Activated gamma-delta T cell treated with Interleukin-2 at 50 U/mL for 16 hours (primary cell): ENCODE results near the gene LMBR1L.
"Not testable (repeated sequence)": the region's sequence is repeated elsewhere in the genome, so short reads cannot be mapped to it uniquely, and the experiment has no call there.

Experiments
- DNase-seq: peaks from one replicate; pipeline ENCODE4 v3.0.0-alpha.2; 2020

The LMBR1L gene, protein sequence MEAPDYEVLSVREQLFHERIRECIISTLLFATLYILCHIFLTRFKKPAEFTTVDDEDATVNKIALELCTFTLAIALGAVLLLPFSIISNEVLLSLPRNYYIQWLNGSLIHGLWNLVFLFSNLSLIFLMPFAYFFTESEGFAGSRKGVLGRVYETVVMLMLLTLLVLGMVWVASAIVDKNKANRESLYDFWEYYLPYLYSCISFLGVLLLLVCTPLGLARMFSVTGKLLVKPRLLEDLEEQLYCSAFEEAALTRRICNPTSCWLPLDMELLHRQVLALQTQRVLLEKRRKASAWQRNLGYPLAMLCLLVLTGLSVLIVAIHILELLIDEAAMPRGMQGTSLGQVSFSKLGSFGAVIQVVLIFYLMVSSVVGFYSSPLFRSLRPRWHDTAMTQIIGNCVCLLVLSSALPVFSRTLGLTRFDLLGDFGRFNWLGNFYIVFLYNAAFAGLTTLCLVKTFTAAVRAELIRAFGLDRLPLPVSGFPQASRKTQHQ

DNA sequence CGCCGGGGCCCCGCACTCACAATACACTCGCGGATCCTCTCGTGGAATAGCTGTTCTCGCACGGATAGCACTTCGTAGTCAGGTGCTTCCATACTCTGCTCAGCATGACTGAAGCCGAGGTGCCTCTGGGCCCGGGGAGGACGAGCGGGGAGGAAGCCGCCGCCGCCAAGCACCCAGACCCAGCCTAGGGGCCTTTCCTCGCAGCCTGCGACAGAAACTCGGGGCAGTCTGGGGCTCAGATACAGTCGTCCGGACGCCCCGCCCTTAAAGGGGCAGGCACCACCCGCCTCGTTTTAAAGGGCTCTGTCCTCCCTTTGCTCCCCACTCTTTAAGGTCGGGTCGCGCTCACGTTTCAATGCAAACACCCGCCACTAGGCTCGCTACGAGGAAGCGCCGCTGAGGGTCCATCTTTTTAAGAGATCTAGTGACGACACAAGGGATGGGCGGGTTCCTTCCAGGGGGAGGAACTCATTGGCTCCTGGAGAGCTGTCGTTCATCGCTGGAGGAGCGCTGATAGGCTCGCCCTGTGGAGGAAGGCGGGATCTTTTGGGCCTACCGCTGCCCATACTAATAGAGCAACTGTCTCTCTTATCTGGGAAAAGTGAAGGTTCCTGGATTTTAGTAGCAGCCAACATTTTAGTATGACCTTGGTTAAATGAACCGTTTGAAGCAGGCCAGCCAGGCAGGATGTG, at the start of gene LMBR1L:
LMBR1L (minus strand) TSS at position 384 of the 692 bp plus-strand sequence; CDS start at position 92, 292 bp downstream.
- peak; percentile 96 for DNase-seq

GRCh38 chr12:49160399-49160798, 49.8 kb upstream of the LMBR1L start:
- DNase-seq: no peak

- DNase-seq: no peak
These were observed 43.6 kb upstream of the LMBR1L start for GRCh38 chr12:49154221-49154620.

- no peak for DNase-seq
These were observed 36.7 kb upstream of the LMBR1L start for GRCh38 chr12:49147384-49147783.

- no peak for DNase-seq
These were observed 35.8 kb upstream of the LMBR1L start for GRCh38 chr12:49146406-49146805.

DNA sequence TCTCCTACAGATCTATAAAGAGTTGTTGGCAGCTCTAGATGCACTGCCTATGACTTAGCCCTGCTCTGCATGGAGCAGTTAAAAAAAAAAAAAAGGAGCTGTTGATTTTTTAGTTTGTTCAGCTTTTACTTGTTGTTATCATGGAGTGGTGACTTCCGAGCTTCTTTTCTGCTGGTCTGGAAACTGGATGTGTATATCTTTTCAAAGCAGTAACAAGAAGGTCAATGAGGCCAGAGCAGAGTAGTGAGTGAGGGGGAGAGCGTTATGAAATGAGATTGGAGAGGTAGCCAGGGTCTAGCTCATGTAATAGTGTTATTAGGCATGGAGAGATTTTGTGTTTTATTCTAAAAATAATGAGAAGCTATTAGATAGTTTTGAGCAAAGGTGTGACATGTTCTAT, 33.7 kb upstream of the LMBR1L start:
- DNase-seq: no peak

GRCh38 chr12:49138999-49139398, 28.4 kb upstream of the LMBR1L start:
- DNase-seq: no peak

- no peak for DNase-seq
These were observed 27.9 kb upstream of the LMBR1L start for GRCh38 chr12:49138587-49138986.

DNA sequence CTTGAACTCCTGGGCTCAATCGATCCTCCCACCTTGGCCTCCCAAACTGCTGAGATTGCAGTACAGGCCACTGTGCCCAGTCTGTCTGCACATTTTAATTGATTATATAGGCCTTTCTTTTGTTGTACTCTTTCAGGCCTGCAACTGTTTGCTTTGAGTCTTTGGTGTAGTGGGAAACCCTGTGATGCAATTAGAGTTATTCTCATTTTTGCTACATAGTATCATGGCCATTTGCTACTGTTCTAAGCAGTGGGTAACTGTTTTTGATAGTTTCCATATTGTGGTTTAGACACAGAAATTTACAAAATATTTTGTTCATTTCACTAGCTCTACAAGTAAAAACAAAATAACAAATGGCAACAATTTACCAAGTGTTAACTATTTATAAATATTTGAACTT, 26.8 kb upstream of the LMBR1L start:
- DNase-seq: no peak

DNA sequence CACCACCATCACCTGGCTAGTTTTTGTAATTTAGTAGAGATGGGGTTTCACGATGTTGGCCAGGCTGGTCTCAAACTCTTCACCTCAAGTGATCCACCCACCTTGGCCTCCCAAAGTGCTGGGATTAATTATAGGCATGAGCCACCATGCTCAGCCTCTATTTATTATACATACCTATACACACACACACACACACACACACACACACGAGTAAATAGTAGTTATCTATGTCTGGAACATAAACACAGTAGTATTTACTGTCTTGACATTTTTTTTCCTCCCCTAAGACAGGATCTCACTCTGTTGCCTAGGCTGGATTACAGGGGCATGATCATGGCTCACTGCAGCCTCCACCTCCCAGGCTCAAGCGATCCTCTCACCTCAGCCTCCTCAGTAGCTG, 26.4 kb upstream of the LMBR1L start:
- DNase-seq: not testable (repeated sequence)

- no peak for DNase-seq
These were observed 22.9 kb upstream of the LMBR1L start for GRCh38 chr12:49133590-49133989.

DNA sequence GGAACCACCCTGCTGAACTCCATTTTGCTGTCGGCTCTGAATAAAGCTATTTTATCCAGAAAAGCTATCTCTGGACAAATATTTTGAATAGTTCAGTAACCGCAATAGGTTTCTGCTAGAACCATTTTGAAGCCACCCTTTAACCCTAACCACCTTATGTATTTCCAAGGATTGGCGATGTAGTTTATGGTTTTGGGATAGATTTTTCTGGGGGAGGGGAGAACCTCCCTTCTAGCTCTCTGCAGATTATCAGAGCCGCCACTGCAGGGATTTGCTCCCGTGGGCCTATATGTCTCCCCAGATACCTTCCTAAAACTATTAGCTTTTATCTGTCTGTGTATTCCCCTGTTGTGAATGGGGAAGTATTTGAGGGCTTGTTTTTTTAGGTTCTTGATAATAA, 22.4 kb upstream of the LMBR1L start:
- no peak for DNase-seq

DNA sequence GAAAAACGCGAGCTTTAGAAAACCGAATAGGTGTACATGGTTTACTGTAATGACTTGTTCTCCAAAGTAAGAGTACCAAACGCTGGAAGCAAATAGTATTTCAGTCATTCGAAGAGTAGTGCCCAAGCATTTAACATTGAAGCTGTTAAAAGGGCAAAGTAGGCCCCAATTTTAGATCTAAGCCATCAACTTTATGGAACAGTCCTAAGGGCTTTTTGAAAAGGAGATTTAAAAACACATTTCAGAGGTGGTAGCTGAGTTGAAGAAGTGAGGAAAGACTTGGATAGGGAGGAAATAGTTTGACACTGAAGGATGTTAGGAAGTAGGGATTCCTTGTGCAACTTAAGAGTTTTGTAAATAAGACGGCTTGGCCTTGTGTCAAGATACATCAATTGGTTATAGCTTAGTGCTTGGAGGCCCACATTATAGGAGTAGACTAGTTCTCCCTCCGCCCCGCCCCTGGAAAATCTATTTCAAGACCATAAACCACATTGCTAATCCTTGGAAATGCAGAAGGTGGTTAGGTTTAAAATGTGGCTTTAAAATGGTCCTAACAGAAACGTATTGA, 21.3 kb upstream of the LMBR1L start:
- DNase-seq: no peak

DNA sequence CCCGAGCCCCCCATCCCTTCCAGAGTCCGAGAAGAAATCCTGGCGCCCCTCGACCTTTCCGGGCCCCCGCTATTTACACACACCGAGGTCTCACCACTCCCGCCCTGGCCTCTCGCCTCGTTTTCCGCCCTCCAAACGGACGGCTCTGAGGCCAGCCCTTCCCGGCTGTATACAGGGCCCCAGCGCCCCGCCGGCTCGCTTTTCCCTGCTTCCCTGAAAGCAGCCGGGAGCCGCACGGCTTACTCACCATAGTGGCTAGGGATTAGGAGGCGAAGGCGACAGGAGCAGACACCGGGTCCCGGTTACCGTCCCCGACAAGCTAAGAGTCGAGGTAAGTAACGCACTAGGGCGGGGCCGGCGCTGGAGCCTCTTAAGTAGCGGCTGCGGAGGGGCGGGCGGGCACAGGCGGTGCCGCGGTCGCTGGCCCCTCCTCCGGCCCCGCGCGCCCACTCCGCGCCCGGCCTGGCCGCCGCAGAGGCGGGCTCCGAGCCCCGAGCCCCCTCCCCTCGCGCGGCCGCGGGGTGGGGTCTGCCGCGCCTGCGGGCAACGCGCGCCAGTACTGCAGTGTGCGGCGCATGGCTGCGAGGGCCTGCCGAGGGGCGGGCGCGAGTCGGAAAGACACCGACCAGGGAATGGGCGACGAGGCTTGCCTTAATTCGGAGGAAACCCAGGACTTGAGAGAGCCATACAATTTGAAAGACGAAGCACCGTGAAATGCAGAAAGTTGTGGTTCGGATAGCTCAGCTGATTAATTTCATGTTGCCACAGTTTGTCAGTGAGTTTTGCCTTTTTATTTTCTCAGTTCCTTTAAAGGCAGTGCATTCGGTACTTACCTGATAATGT, 20.6 kb upstream of the LMBR1L start, which contains the start of gene TUBA1B:
TUBA1B (minus strand) TSS at position 345 of the 843 bp plus-strand sequence; CDS start at position 250, 95 bp downstream.
- DNase-seq: peak; percentile 88

DNA sequence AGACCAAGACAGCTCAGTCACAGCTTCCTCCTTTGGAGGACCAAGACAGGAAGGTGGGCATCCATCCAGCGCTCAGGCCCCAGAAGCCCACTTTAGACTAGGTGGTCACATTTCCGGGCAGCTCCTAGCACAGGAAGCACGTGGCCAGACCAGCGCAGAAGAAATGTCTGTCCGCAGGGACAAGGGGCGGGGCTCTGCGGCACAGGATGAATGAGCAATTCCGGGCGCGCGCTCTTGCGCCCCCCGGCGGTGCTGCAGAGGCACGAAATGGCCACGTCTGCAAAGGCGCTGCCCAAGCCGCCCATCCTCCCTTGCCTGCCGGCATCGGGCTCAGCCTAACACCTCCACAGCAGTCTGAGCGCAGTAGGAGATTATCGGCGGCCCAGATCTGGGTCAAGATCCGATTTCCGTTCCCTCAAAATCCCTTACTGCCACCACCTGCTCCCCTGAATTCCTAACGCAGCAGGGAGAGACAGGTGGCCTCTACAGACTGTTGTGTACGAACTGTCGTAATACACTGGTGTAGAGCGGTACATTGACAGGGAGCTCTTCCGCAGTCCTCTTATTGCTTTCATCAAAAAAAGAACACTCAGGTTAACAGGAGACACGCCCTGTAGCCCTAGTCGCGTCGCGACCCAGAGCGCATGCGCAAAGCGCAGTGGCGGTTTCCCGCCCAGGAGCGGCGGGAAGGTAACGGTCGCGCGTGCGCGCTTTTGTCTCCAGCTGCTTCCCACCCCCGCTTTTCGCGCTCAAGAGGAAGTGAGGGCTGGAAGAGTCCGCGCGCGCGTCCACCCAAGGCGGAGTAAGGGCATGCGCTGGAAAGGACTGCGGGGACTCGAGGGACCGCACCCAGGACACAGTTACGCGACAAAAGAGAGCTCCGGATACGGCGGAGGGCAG, 19.8 kb upstream of the LMBR1L start:
- DNase-seq: peak; percentile 89

GRCh38 chr12:49129332-49130150, 18.9 kb upstream of the LMBR1L start:
- no peak for DNase-seq

DNA sequence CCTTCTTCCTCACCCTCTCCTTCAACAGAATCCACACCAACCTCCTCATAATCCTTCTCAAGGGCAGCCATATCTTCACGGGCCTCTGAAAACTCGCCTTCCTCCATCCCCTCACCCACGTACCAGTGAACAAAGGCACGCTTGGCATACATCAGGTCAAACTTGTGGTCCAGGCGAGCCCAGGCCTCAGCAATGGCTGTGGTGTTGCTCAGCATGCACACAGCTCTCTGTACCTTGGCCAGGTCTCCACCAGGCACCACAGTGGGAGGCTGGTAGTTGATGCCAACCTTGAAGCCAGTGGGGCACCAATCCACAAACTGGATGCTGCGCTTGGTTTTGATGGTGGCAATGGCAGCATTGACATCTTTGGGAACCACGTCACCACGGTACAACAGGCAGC, 17.3 kb upstream of the LMBR1L start:
- DNase-seq: not testable (repeated sequence)

DNA sequence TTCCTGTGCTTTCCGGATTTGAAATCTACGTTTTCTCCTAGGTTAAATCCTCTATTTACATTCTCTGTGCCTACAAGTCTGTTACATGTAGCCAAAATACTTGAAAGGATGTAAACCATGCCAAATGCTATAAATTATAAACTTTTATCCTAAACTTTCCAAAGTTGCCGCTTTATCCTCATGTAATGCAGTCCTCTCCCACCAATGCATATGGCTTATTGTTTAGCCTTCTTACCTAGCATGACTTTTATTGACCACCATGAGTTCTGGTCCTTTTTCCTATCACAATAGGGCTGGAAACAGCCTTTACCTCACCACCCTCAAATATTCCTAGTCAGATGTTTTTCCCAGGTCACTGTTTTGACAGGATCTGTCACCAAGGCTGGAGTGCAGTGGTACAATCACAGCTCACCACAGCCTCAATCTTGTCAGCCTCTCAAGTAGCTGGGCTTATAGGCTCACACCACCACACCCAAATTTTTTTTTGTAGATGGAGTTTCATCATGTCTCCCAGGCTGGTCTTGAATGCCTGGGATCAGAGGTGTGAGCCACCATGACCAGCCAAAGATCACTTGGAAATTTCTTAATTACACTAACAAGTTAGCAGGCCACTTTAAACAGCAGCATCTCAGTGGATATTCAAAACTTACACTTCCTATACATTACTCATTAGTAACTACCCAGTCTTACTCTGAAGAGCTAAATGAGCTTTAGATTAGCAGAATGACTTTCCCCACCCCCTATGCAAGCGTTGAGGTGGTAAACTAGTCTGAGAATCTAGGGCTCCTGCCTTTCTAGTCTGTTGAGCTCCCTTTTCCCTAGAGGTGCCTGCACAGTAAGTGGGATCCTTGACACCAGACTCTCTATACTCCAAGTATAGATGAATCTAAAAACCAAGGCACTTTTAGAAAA, 16.5 kb upstream of the LMBR1L start:
- no peak for DNase-seq

DNA sequence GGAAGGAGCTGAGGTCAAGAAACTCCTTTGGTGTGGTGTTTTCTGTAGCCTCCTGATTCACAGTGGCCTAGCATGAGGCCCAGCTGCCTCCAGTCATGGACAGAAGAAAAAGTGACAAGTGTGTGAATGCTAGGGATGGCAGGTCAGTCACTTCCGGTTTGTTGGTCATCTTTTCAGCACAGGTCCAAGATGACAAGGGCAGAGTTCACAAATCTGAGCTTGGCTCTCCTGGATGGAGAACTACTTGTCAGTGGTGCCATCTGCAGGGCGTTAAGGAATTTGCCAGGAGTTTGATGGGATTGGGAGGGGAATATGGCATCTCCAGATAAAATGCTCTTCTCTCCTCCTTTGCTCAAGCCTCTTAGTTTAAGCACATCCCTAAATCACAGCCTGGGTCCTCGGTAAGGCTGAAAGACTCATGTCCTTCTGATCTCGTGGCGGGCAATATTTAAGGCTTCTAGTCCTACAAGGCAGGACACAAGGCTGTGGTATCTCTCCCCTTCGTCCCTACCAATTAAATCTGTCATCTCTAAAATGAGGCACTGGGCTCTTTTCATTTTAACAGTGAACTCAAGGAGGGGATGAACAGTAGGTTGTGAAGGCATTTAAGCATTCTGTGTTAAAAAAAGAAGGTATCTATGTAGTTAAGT, 10.5 kb upstream of the LMBR1L start:
- no peak for DNase-seq
